Measurements from ENCODE around the gene RTN4.

DNA sequence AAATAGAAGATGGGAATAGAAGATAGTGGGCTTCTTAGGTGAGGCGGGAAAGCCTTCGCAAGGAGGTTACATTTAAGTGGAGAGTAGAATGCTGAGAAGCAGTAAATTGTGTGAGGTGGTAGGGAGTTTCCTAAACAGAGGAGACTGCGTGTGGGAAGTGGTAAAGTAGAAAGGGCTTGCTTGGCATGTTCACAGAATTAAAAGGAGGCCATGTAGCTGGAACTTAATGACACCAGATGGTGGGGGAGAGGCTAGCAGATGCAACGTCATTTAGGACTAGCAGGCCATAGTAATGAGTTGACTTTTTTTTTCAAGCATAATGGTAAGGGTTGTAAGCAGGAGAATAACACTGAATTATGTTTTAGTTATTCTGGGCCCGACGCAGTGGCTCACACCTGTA lies 13.0 kb upstream of the RTN4 start:
- TF ChIP-seq POLR2AphosphoS5 (IDR thresholded peaks at IDR 0.05; ENCODE audit: low read depth, low read length): no peak
- TF ChIP-seq, protein P1, sequence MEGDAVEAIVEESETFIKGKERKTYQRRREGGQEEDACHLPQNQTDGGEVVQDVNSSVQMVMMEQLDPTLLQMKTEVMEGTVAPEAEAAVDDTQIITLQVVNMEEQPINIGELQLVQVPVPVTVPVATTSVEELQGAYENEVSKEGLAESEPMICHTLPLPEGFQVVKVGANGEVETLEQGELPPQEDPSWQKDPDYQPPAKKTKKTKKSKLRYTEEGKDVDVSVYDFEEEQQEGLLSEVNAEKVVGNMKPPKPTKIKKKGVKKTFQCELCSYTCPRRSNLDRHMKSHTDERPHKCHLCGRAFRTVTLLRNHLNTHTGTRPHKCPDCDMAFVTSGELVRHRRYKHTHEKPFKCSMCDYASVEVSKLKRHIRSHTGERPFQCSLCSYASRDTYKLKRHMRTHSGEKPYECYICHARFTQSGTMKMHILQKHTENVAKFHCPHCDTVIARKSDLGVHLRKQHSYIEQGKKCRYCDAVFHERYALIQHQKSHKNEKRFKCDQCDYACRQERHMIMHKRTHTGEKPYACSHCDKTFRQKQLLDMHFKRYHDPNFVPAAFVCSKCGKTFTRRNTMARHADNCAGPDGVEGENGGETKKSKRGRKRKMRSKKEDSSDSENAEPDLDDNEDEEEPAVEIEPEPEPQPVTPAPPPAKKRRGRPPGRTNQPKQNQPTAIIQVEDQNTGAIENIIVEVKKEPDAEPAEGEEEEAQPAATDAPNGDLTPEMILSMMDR (IDR thresholded peaks at IDR 0.05): no peak
- no peak for TF ChIP-seq SIN3A (IDR thresholded peaks at IDR 0.05; ENCODE audit: borderline replicate concordance, insufficient read depth, low read depth, low read length)
- TF ChIP-seq, protein P2, sequence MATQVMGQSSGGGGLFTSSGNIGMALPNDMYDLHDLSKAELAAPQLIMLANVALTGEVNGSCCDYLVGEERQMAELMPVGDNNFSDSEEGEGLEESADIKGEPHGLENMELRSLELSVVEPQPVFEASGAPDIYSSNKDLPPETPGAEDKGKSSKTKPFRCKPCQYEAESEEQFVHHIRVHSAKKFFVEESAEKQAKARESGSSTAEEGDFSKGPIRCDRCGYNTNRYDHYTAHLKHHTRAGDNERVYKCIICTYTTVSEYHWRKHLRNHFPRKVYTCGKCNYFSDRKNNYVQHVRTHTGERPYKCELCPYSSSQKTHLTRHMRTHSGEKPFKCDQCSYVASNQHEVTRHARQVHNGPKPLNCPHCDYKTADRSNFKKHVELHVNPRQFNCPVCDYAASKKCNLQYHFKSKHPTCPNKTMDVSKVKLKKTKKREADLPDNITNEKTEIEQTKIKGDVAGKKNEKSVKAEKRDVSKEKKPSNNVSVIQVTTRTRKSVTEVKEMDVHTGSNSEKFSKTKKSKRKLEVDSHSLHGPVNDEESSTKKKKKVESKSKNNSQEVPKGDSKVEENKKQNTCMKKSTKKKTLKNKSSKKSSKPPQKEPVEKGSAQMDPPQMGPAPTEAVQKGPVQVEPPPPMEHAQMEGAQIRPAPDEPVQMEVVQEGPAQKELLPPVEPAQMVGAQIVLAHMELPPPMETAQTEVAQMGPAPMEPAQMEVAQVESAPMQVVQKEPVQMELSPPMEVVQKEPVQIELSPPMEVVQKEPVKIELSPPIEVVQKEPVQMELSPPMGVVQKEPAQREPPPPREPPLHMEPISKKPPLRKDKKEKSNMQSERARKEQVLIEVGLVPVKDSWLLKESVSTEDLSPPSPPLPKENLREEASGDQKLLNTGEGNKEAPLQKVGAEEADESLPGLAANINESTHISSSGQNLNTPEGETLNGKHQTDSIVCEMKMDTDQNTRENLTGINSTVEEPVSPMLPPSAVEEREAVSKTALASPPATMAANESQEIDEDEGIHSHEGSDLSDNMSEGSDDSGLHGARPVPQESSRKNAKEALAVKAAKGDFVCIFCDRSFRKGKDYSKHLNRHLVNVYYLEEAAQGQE (IDR thresholded peaks at IDR 0.05; ENCODE audit: insufficient read depth in 1 of 2, low read depth in 2 of 2, low read length in 1 of 2): no peak
- TF ChIP-seq TCF7L2 (IDR thresholded peaks at IDR 0.05; ENCODE audit: low read depth, low read length): no peak

All from Panc1 (cell line).